Measurements from ENCODE around the gene GALM.
"Not testable (repeated sequence)": the region's sequence is repeated elsewhere in the genome, so short reads cannot be mapped to it uniquely, and the experiment has no call there.

Gene GALM

DNA sequence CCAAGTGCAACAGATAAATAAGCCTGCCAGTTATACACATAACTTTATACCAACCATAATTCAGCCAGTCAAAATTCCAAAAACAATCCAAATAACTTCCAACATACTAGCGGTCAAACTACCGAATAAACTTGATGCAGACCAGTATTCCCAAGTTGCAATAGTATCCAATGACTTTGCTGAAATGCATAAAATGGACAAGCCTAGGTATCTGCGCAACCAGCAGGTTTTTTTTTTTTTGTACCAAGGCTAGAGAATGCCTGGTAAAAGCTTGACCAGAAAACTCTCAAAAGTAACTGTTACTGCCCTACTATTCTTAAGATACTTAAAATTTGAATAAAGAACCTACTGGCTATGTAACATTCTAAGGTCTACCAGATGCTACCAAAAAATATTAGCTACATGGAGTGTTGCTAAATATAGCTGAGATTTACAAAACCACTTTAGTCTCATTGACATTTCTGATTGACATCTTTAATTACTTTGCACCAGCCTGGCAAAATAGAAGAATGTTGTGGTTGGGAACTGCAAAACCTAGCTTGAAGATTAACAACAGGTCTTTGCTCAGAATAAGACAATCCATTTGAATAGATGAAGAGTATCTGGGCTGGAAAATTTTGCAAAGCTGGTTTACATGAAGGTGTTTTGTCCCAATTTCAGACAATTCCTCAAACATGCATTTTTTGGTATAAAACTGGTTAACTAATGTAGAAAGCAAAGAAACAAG is 77.9 kb downstream of the GALM start:
- no peak for DNase-seq

- no peak for DNase-seq
Measured at GRCh38 chr2:38744399-38744780, 78.5 kb downstream of the GALM start.

DNA sequence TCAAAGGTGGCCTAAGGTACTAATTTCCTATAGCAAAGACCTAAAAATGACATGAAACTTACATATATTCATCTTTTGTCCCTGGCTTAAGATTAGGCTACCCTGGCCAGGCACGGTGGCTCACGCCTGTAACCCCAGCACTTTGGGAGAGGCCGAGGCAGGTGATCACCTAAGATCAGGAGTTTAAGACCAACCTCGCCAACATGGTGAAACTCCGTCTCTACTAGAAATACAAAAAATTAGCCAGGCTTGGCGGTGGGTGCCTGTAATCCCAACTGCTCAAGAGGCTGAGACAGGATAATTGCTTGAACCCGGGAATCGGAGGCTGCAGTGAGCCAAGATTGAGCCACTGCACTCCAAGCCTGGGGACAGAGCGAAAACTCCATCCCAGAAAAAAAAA is 79.4 kb downstream of the GALM start:
- DNase-seq, result no peak

DNA sequence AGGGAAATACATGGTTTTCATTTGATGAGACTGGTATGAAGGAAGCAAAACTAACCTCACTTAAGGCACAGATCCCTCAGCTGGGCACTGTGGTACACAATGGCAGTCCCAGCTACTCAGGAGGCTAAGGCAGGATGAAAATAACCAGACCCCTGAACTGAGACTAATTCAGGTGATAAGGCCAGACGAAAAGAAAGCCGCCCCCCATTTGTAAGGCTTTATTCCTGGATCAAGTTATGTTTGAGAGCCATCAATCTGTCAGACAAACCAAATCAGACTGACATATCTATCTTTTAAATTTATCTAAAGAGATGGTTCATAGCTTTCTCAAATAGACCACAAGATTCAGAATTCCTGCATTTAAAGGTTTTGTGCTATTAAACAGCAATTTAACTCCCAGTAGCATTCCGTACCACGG is 81.1 kb downstream of the GALM start:
- no peak for DNase-seq

DNA sequence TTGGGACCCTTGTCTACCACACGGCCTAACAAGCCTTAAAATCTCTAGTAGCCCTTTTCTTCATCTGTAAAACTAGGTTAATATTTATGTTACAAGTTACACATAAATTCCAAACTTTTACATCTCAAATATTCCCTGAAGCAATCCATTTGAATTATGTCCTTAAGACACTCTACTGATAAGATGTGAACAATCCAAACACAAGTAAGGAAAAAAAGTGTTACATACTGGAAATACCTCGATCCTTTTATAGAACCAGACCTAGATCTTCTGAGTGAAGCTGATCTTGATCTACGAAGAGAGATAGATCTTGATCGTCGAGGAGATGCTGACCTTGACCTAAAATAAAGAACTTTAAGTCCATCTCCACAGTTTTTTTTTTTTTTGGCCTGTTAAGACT is 81.9 kb downstream of the GALM start:
- no peak for DNase-seq

DNA sequence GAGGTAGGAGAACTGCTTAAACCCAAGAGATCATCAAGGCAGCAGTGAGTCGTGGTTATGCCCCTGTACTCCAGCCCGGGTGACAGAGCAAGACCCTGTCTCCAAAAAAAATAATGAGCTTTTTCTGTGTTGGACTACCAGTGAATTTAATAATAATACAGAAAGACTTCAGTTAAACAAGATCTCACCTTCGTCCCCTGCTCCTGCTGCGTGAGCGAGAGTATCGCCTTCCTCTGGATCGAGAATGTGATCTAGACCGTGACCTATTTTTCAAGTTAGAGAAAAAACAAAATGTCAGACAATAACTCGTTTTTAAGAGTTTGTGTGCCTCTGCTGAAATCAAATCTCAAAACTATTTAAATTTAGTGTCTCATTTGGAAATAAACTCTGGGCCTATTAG is 82.5 kb downstream of the GALM start:
- no peak for DNase-seq

DNA sequence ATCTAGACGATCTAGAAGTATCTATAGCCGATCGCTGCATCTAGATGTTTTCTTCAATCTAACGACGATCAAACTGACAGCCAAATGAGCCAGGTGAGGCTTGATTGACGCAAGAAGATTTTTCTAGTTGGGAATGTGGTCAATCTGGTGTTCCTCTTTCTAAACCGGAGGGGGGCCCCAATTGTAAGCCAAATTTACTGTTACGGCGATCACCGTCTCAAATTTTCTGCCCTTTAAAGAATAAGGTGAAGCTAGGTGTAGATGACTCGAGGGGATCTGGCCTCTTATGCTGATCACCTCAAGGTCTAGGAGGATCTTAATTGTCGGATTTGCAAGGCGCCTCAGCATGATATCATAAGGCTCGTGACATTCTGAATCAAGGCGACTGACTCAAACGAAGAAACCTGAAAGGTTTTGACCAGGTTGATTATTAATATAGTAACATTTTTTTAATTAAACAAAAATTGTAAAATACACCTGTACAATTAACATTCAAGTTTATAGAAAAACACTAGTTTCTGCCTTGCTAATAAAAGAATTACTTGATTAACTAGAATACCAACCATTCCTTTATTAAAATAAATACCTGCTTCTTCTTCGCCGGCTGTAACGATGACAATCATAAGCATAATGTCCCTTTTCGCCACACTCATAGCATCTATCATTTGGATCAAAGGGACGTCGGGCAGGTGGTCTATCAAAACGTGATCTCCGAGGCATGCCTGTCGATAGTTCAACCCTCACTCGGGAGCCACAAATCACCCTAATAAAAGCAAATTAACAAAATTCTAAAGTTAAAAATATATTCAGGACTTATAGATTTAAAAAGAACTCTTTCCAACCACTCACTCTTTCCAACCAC is 83.3 kb downstream of the GALM start:
- DNase-seq, result no peak

DNA sequence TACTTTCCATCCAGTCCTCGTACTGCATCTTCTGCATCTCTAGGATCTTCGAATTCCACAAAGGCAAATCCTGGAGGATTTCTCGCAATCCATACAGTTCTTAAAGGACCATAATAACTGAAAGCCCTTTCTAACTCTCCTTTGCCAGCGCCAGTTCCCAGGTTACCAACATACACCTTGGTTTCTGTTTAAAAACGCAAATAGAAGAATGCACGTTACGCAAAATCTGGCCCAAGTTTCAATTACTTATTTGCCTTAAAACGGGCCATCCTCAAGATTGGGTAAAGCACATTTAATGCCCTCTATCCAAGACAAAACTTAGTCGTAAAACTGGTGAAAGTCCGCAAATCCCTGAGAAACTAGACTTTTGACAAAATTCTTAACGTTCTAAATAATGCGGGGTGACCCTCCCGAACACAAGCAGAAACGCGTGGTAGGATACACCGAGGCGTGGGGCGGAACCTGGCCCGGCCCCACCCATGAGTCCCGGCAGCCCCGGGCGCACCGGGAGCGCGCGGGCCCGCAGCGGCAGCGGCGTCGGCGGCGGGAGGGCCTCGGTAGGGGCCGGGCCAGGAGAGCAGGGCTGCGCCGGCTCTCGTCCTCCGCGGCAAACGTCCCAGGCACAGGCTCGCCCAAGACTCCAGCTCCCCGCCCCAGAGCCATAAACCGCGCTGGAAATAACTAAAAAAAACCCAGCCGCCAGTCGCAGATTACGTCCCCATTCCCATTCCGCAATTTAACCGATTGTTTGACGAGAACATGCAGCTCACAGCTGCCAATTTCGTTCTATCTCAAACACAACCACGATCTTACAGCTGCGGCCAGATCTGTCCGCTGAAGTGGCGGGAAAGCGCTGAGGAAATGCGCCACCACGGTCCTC is 84.3 kb downstream of the GALM start:
- no peak for DNase-seq

DNA sequence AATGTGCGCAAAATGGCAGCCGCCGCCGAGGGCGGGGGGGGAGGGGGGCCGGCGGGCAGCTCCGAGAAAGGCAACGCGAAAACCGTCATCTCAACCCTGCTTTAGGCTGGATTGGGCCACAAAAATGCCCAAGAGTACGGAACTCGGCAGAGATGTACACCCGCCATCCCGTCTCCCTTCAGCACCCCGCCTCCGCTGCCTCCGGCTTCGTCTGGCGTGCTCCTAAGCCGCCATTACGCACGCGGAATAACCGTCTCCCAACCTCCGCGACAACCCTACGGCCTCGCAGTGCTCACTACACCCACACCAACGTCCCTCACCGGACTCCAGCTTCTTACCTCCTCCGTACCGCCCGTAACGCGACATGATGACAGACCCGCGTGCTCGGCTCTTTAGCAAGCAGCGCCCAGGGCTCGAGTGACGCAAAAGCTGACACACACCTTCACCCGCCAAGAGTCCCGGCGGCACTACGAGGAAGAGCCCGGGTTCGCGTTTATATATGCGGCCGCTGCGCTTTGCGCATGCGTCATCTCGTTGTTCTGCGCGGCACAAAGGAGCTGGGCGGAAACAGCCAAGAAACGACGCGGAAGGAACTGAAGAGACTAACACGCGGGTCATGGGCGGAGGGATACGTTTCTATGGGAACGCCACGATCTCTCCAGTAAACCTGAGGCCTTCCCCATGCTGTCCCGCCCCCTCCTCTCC is 85.1 kb downstream of the GALM start, which contains the start of gene SRSF7:
SRSF7 (minus strand) TSS at position 471 of the 705 bp plus-strand sequence; CDS start at position 366, 105 bp downstream.
- peak; percentile 87 for DNase-seq

GRCh38 chr2:38751596-38752410 is 85.9 kb downstream of the GALM start:
- no peak for DNase-seq

DNA sequence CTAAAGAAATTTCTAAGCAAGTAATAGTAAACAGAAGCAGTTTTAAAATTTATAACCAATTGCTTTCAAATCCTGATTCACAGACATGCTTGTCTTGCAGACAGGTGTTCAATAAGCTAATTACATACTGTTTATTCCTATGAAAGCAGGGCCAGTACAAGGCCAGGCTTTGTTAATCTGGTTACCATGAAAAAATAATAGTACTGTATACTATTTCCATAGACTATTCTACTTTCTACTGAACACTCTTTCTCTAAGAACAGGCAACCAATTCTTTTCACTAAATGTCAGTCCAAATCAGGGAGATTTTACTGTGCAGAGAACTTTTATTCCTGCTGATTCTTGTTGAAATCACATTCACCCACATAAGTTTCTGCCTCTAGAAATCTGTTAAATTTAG is 88.1 kb downstream of the GALM start:
- no peak for DNase-seq

GRCh38 chr2:38754506-38754905 is 88.6 kb downstream of the GALM start:
- no peak for DNase-seq

DNA sequence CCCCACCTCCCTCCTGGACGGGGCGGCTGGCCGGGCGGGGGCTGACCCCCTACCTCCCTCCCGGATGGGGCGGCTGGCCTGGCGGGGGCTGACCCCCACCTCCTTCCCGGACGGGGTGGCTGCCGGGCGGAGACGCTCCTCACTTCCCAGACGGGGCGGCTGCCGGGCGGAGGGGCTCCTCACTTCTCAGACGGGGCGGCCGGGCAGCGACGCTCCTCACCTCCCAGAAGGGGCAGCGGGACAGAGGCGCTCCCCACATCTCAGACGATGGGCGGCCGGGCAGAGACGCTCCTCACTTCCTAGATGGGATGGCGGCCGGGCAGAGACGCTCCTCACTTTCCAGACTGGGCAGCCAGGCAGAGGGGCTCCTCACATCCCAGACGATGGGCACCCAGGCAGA is 90.0 kb downstream of the GALM start:
- not testable (repeated sequence) for DNase-seq

DNA sequence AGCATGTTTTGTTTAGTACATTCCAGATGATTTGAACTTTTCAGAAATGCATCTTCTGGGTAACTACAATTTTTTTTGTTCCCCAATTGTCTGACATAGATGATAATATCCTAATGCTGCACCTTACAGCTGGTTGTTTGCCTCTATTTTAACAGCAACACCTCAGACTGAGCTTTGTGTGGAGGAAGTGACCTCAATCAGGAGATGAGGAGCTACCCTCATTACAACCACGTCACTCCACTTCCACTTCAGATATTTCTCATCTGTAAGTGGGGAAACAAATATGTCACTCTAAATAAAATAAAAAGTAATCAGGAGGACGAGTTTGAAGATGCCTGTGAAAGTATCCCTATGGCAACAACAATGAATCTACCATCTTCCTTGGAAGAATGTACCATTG is 97.3 kb downstream of the GALM start:
- no peak for DNase-seq

DNA sequence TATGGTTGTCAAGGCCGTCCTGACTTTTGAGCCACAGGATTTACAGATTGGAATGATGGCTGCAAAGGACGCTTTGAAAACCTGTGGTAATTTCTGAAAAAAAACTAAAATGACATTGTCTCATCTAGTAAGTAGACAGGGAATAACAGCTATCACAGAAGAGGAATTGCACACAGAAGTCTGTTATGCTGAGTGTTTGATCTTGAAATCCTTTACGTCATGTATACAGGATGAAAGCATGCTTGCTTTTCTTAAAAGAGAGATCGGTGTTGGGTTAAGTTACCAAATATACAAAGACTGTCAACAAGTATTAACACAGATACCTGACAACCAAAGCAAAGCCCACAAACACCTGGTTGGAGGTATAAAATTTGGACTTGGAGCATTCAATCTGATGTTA is 97.8 kb downstream of the GALM start:
- DNase-seq, result no peak

- DNase-seq, result no peak
Measured at GRCh38 chr2:38765149-38765548, 99.2 kb downstream of the GALM start.

GRCh38 chr2:38765551-38765950 is 99.6 kb downstream of the GALM start:
- no peak for DNase-seq

DNA sequence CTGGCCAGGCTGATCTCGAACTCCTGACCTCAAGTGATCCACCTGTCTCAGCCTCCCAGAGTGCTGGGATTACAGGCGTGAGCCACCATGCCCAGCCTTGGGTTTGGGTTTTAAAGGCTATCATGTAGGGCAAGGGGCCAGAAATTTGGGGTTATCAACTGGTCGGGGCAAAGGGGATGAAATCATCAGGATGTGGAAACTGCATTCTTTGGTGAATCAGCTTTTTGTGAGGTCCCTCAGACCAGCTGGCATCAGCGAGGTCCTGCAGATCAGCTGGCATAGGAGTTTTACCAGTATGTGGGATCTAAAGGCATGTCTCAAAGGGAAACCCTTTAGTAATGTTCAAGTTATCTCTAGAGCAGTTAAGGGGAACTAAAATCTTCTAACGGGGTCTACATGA is 105.7 kb downstream of the GALM start:
- no peak for DNase-seq

- DNase-seq, result no peak
Measured at GRCh38 chr2:38775097-38775920, 109.4 kb downstream of the GALM start.

GRCh38 chr2:38775921-38776225 is 110.0 kb downstream of the GALM start:
- no peak for DNase-seq

GRCh38 chr2:38776531-38776930 is 110.6 kb downstream of the GALM start:
- no peak for DNase-seq
